ENCODE measurements around the gene DAD1.
"Not testable (repeated sequence)": the region's sequence is repeated elsewhere in the genome, so short reads cannot be mapped to it uniquely, and the experiment has no call there.

DAD1 gene

GRCh38 chr14:22561366-22561660 lies 27.7 kb downstream of the DAD1 start:
- in situ Hi-C loops (cut with HindIII; ENCODE audit: low pct_unique_long_range_greater_than_20kb, low sequenced_read_pairs), result no loop called here

GRCh38 chr14:22560662-22561365 lies 28.2 kb downstream of the DAD1 start:
- in situ Hi-C loops (cut with HindIII; ENCODE audit: low pct_unique_long_range_greater_than_20kb, low sequenced_read_pairs), result no loop called here
- peak in 1 of 2 experiments; percentile 20 for DNase-seq (ENCODE audit: low read depth in 1 of 2, low spot score in 1 of 2)
- TF ChIP-seq JUND (IDR thresholded peaks at IDR 0.05; ENCODE audit: low read depth), result no peak

More at GRCh38 chr14:22561366-22561660, 27.7 kb downstream of the DAD1 start:
- DNase-seq (ENCODE audit: low read depth in 1 of 2, low spot score in 1 of 2), result no peak
- TF ChIP-seq JUND (IDR thresholded peaks at IDR 0.05; ENCODE audit: low read depth), result no peak

GRCh38 chr14:22559041-22559440 lies 30.0 kb downstream of the DAD1 start:
- DNase-seq (ENCODE audit: low read depth in 1 of 2, low spot score in 1 of 2), result no peak
- in situ Hi-C loops (cut with HindIII; ENCODE audit: low pct_unique_long_range_greater_than_20kb, low sequenced_read_pairs), result no loop called here
- TF ChIP-seq JUND (IDR thresholded peaks at IDR 0.05; ENCODE audit: low read depth), result no peak

GRCh38 chr14:22558221-22558913 lies 30.7 kb downstream of the DAD1 start:
- in situ Hi-C loops (cut with HindIII; ENCODE audit: low pct_unique_long_range_greater_than_20kb, low sequenced_read_pairs), result no loop called here
- TF ChIP-seq JUND (IDR thresholded peaks at IDR 0.05; ENCODE audit: low read depth), result no peak
- DNase-seq (ENCODE audit: low read depth in 1 of 2, low spot score in 1 of 2), result no peak

- no peak for DNase-seq (ENCODE audit: low read depth in 1 of 2, low spot score in 1 of 2)
- in situ Hi-C loops (cut with HindIII; ENCODE audit: low pct_unique_long_range_greater_than_20kb, low sequenced_read_pairs), result no loop called here
- TF ChIP-seq JUND (IDR thresholded peaks at IDR 0.05; ENCODE audit: low read depth), result no peak
Measured at GRCh38 chr14:22557846-22558220, 31.2 kb downstream of the DAD1 start.

GRCh38 chr14:22556990-22557623 lies 31.9 kb downstream of the DAD1 start:
- in situ Hi-C loops (cut with HindIII; ENCODE audit: low pct_unique_long_range_greater_than_20kb, low sequenced_read_pairs), result no loop called here
- peak; percentile 52 to 57 for DNase-seq (ENCODE audit: low read depth in 1 of 2, low spot score in 1 of 2)

GRCh38 chr14:22556021-22556989 lies 32.7 kb downstream of the DAD1 start:
- no peak for DNase-seq (ENCODE audit: low read depth in 1 of 2, low spot score in 1 of 2)
- in situ Hi-C loops (cut with HindIII; ENCODE audit: low pct_unique_long_range_greater_than_20kb, low sequenced_read_pairs), result no loop called here
- TF ChIP-seq JUND (IDR thresholded peaks at IDR 0.05; ENCODE audit: low read depth), result no peak

More at GRCh38 chr14:22556990-22557623, 31.9 kb downstream of the DAD1 start:
- no peak for TF ChIP-seq JUND (IDR thresholded peaks at IDR 0.05; ENCODE audit: low read depth)

- DNase-seq (ENCODE audit: low read depth in 1 of 2, low spot score in 1 of 2), result no peak
- in situ Hi-C loops (cut with HindIII; ENCODE audit: low pct_unique_long_range_greater_than_20kb, low sequenced_read_pairs), result no loop called here
- no peak for TF ChIP-seq JUND (IDR thresholded peaks at IDR 0.05; ENCODE audit: low read depth)
Measured at GRCh38 chr14:22555384-22556011, 33.5 kb downstream of the DAD1 start.

GRCh38 chr14:22554498-22555383 lies 34.3 kb downstream of the DAD1 start:
- DNase-seq (ENCODE audit: low read depth in 1 of 2, low spot score in 1 of 2), result no peak
- TF ChIP-seq JUND (IDR thresholded peaks at IDR 0.05; ENCODE audit: low read depth), result no peak
- in situ Hi-C loops (cut with HindIII; ENCODE audit: low pct_unique_long_range_greater_than_20kb, low sequenced_read_pairs), result no loop called here

GRCh38 chr14:22553861-22554497 lies 35.0 kb downstream of the DAD1 start:
- DNase-seq (ENCODE audit: low read depth in 1 of 2, low spot score in 1 of 2); in situ Hi-C loops (cut with HindIII; ENCODE audit: low pct_unique_long_range_greater_than_20kb, low sequenced_read_pairs): not testable (repeated sequence)

- DNase-seq (ENCODE audit: low read depth in 1 of 2, low spot score in 1 of 2), result no peak
- in situ Hi-C loops (cut with HindIII; ENCODE audit: low pct_unique_long_range_greater_than_20kb, low sequenced_read_pairs), result no loop called here
- no peak for TF ChIP-seq JUND (IDR thresholded peaks at IDR 0.05; ENCODE audit: low read depth)
Measured at GRCh38 chr14:22553445-22553844, 35.6 kb downstream of the DAD1 start.

All from T47D (cell line).